Measurements from ENCODE around the gene TARS3.
A peak's percentile ranks its signal among the peaks of the same experiment; 100 is the strongest.
"Not testable (repeated sequence)": the region's sequence is repeated elsewhere in the genome, so short reads cannot be mapped to it uniquely, and the experiment has no call there.

TARS3 gene

GRCh38 chr15:101652786-101653430 lies 71.4 kb downstream of the TARS3 start:
- DNase-seq: no peak

GRCh38 chr15:101652098-101652785 lies 72.0 kb downstream of the TARS3 start, which contains the start of gene TM2D3:
TSS of gene TM2D3 (minus strand) at chr15:101652381. CDS start at chr15:101652361, 20 bp downstream.
- peak; percentile 92 for DNase-seq

- no peak for DNase-seq
These were observed 72.6 kb downstream of the TARS3 start for GRCh38 chr15:101651554-101652097.

- no peak for DNase-seq
These were observed 74.1 kb downstream of the TARS3 start for GRCh38 chr15:101650145-101650544.

GRCh38 chr15:101648356-101648755 lies 75.9 kb downstream of the TARS3 start:
- no peak for DNase-seq

GRCh38 chr15:101647251-101647650 lies 77.0 kb downstream of the TARS3 start:
- no peak for DNase-seq

- no peak for DNase-seq
These were observed 77.6 kb downstream of the TARS3 start for GRCh38 chr15:101646672-101647071.

GRCh38 chr15:101642361-101642760 lies 81.9 kb downstream of the TARS3 start:
- DNase-seq: no peak

- no peak for DNase-seq
These were observed 82.4 kb downstream of the TARS3 start for GRCh38 chr15:101641894-101642293.

GRCh38 chr15:101641129-101641764 lies 83.0 kb downstream of the TARS3 start:
- peak; percentile 59 for DNase-seq

GRCh38 chr15:101639667-101640066 lies 84.6 kb downstream of the TARS3 start:
- no peak for DNase-seq

GRCh38 chr15:101637919-101638318 lies 86.4 kb downstream of the TARS3 start:
- no peak for DNase-seq

- no peak for DNase-seq
These were observed 86.8 kb downstream of the TARS3 start for GRCh38 chr15:101637516-101637915.

GRCh38 chr15:101637038-101637437 lies 87.2 kb downstream of the TARS3 start:
- DNase-seq: no peak

- no peak for DNase-seq
These were observed 88.1 kb downstream of the TARS3 start for GRCh38 chr15:101635944-101636727.

- no peak for DNase-seq
These were observed 90.9 kb downstream of the TARS3 start for GRCh38 chr15:101633356-101633755.

GRCh38 chr15:101626729-101627128 lies 97.5 kb downstream of the TARS3 start:
- not testable (repeated sequence) for DNase-seq

- no peak for DNase-seq
These were observed 98.3 kb downstream of the TARS3 start for GRCh38 chr15:101625980-101626379.

GRCh38 chr15:101625184-101625583 lies 99.1 kb downstream of the TARS3 start:
- DNase-seq: no peak

- DNase-seq: no peak
These were observed 100.6 kb downstream of the TARS3 start for GRCh38 chr15:101623367-101624304.

GRCh38 chr15:101621961-101622360 lies 102.3 kb downstream of the TARS3 start:
- no peak for DNase-seq

GRCh38 chr15:101620671-101621070 lies 103.6 kb downstream of the TARS3 start:
- DNase-seq: no peak
